Kidney (tissue), 14 donors: Measurements from ENCODE around the gene PDE4A. TPM values are rescaled to one million over a fixed set of nuclear protein-coding genes. Genes with fewer than 3 reads are reported as not detected.
A peak's percentile ranks its signal among the peaks of the same experiment; 100 is the strongest.

Experiments
- DNase-seq, 5 donors: peaks; one replicate each; pipeline ENCODE4 v3.0.0-alpha.2; 2013 to 2020
- FAIRE-seq: peaks from 2 replicates; lab custom pipeline; 2012; peaks lifted over from hg19 to GRCh38; lab: Jason Lieb, UNC
- H3K27ac ChIP-seq, 2 donors: one replicate each; pipeline ENCODE4 v1.7.0; 2013; ENCODE audit warnings: low read depth in 2 of 2, low read length in 2 of 2, inconsistent platforms in 1 of 2
- H3K27me3 ChIP-seq: one replicate; pipeline ENCODE4 v1.7.1; 2013; ENCODE audit warnings: low read length, inconsistent platforms; ENCODE audit not compliant: control insufficient read depth, insufficient read depth
- H3K36me3 ChIP-seq, 3 donors: one replicate each; pipeline versions ENCODE4 v1.7.0 to v1.7.1; 2013; ENCODE audit warnings: low read length in 3 of 3, control low read depth in 1 of 3, inconsistent platforms in 1 of 3; ENCODE audit not compliant: insufficient read depth in 3 of 3, control insufficient read depth in 2 of 3
- H3K4me1 ChIP-seq, 3 donors: one replicate each; pipeline versions ENCODE4 v1.7.0 to v1.7.1; 2013; ENCODE audit warnings: low read length in 3 of 3, inconsistent platforms in 1 of 3, low read depth in 1 of 3; ENCODE audit not compliant: control insufficient read depth in 2 of 3, insufficient read depth in 2 of 3
- H3K4me3 ChIP-seq, 3 donors: one replicate each; pipeline versions ENCODE4 v1.7.0 to v1.8.1; 2013; ENCODE audit warnings: low read length in 3 of 3, control low read depth in 1 of 3, inconsistent platforms in 1 of 3
- H3K9ac ChIP-seq, 3 donors: one replicate each; pipeline versions ENCODE4 v1.7.0 to v1.7.1; 2013; ENCODE audit warnings: low read length in 3 of 3, control low read depth in 1 of 3, inconsistent platforms in 1 of 3
- H3K9me3 ChIP-seq, 3 donors: one replicate each; pipeline versions ENCODE4 v1.7.0 to v1.7.1; 2013; ENCODE audit warnings: low read length in 3 of 3, control low read depth in 1 of 3, inconsistent platforms in 1 of 3; ENCODE audit not compliant: control insufficient read depth in 2 of 3, insufficient read depth in 1 of 3
- intact Hi-C: fragments of 100-400 bp; cut with DNase I; formaldehyde crosslinking; loops from one replicate; pipeline ENCODE4 v1.11.1; 2022
- polyA plus RNA-seq: library from polyadenylated mRNA; stranded (reverse); fragments of 350-450 nt; fragmentation: Illumina TruSeq; extraction: RNeasy Lipid Tissue Mini Kit (QIAGEN cat#74804); gene quantifications from one replicate; pipeline ENCODE4 v1.2.3, GENCODE V29; 2014; ENCODE audit warnings: low read depth, low replicate concordance; ENCODE audit not compliant: insufficient read depth
- total RNA-seq: library from RNA; stranded (reverse); fragmentation: NEBNext Ultra II Directional; extraction: Animal tissue kit (Norgen Biotek cat#: 25700); gene quantifications from one replicate; pipeline ENCODE4 v1.2.1, GENCODE V29; 2021
- TF ChIP-seq, protein P1 (sequence below): IDR thresholded peaks from 3 replicates; pipeline ENCODE4 v1.5.1; 2012; ENCODE audit warnings: mild to moderate bottlenecking, moderate library complexity, borderline replicate concordance; ENCODE audit not compliant: insufficient read depth; ENCODE audit errors: extremely low read depth
- donor health status: control.
- donor health status: control.
- donor health status: control.
- donor health status: control.
- donor health status: control.
- donor health status: DM: yes; HTN: yes; CAD: no.
- donor health status: Normal renal cell carcinoma (clear cell type).

PDE4A gene
- total and polyA plus RNA-seq, 2 donors from 2014 or later = 4.5 to 17.5 TPM

DNA sequence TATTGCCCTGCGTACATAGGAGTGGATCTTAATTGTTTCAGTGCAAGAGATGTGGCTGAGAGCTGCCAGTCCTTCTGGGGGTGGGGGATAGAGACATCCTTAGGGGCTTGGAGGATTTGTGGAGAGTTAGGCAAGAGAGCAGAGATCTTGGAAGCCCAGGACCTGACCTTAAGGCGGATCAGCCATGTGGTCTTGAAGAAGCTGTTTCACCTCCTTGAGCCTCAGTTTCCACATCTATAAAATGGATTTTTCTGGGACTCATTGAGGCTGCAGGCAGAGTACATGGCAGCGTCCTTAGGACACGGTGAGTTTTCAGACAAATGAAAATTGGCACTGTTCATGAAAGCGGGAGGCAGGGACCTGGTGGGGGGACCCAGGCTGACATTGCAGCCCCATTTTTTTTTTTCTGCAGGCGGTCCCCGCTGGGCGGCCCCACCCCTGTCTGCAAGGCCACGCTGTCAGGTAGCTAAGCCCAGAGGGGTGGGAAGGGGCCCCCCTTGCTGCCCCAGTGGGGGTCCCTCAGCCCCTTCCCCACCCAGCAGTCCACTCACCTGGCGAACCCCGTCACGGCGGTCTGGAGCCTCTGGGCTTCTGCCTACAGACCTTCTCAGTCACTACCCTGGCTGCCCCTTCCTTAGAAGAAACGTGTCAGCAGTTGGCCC, 30.0 kb downstream of the PDE4A start:
- Histone ChIP-seq H3K4me3 (no peak overlapping the region), H3K9ac (no peak overlapping the region), H3K9me3 (no peaks in the 10 kb centered on the region), H3K27ac (no peak overlapping the region), H3K36me3 (peaks cover 0 to 6% (median 0%) of the 10 kb centered on the region in 3 donors), H3K27me3 (no peaks in the 10 kb centered on the region), H3K4me1 (no peaks in the 10 kb centered on the region)
- intact Hi-C loops = no loop called here
- DNase-seq (no peak), FAIRE-seq (no peak)
- TF ChIP-seq, protein P1, sequence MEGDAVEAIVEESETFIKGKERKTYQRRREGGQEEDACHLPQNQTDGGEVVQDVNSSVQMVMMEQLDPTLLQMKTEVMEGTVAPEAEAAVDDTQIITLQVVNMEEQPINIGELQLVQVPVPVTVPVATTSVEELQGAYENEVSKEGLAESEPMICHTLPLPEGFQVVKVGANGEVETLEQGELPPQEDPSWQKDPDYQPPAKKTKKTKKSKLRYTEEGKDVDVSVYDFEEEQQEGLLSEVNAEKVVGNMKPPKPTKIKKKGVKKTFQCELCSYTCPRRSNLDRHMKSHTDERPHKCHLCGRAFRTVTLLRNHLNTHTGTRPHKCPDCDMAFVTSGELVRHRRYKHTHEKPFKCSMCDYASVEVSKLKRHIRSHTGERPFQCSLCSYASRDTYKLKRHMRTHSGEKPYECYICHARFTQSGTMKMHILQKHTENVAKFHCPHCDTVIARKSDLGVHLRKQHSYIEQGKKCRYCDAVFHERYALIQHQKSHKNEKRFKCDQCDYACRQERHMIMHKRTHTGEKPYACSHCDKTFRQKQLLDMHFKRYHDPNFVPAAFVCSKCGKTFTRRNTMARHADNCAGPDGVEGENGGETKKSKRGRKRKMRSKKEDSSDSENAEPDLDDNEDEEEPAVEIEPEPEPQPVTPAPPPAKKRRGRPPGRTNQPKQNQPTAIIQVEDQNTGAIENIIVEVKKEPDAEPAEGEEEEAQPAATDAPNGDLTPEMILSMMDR = no peak

DNA sequence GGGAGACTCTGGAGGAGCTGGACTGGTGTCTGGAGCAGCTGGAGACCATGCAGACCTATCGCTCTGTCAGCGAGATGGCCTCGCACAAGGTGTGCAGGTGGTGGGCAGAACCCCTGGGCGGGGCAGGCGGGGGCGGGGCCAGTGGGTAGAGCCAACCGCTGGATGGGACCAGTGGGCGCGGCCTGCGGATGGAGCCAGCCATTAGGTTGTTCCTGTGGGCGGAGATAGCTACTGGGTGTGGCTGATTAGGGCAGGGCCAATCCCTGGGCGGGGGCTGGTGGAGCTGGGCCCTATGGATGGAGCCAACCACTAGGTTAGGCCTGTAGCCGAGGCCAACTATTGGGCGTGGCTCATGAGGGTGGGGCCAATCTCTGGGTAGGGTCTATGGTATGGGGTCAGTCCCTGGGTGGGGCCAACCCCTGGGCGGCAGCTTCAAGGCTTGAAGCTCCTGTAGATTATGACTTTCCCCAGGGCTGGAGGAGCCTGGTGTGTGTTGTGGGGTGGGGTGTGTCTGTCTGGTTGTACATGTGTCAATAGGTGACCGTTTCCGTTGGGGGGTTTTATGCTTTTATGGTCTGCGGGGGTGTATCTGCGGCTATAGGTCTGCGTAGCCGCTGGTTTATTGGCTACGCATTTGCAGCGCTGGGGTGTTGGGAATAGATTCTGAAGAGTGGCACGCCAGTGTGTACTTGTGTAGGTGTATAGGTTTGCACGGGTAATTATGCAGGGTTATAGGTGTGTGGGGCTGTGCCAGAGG, 30.7 kb downstream of the PDE4A start:
- intact Hi-C loops = no loop called here

DNA sequence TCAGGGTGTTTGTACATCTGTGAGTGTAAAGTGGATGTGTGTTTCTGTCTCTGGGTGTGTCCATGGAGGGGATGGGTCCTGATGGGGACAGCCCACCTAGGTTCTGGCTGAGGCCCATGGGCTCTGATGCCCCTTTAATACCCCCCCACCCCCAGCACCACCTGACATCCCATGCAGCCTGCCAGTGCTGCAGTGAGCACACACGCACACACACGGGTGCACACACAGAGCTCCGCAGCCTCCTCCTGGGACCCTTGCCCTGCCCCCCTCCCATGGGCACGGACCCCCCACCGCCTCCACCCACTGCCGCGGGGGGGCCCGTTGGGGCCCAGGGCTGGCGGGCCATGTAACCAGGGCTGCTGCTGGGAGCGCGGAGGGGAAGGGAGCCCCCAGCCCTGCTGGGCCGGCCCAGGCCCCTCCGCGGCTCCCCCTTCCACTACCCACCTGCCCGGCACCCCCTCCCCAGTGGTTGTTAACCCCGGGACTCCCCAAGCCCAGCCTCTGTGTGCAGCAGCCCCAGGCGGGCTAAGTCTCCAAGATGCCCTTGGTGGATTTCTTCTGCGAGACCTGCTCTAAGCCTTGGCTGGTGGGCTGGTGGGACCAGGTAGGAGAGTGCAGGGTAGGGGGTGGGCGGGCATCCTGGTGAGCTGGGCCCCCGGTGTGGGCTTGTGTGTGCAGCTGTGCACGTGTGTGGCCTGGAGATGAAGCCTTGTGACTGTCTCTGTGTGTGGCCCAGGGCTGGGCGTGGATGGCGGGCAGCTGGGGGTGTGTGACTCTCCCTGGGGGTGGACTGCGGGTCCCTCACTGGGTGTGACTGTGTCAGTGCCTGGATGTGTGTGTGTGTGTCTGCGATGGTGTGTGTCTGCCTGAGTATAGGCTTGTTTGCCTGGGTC, 32.6 kb downstream of the PDE4A start:
- H3K27ac ChIP-seq = no peak overlapping the region
- H3K36me3 ChIP-seq = peaks cover 0 to 3% (median 0%) of the 10 kb centered on the region in 3 donors
- no peaks in the 10 kb centered on the region for H3K27me3 ChIP-seq
- H3K4me3 ChIP-seq = no peak overlapping the region
- H3K9me3 ChIP-seq = no peaks in the 10 kb centered on the region
- H3K9ac ChIP-seq = no peak overlapping the region
- intact Hi-C loops = no loop called here
- FAIRE-seq (no peak), DNase-seq (peak in 1 of 5 donors; percentile 75)
- no peaks in the 10 kb centered on the region for H3K4me1 ChIP-seq
- TF ChIP-seq, protein P1 = no peak

More for the DNA sequence above, 30.7 kb downstream of the PDE4A start:
- DNase-seq (peak in 1 of 5 donors; percentile 67), FAIRE-seq (no peak)
- Histone ChIP-seq H3K9me3 (no peaks in the 10 kb centered on the region), H3K36me3 (peaks cover 0 to 6% (median 0%) of the 10 kb centered on the region in 3 donors), H3K27ac (no peak overlapping the region), H3K9ac (no peak overlapping the region), H3K4me3 (no peak overlapping the region), H3K4me1 (no peaks in the 10 kb centered on the region), H3K27me3 (no peaks in the 10 kb centered on the region)
- TF ChIP-seq, protein P1 = no peak
